Panc1 (cell line): ENCODE data around the gene SLC25A29.

Experiments
- CTCF ChIP-seq: fragments of 450-650 bp; IDR thresholded peaks from 2 replicates; pipeline ENCODE4 v1.5.1; 2017; ENCODE audit warnings: mild to moderate bottlenecking
- REST ChIP-seq, 2 experiments: IDR thresholded peaks; 2 replicates each; pipeline ENCODE4 v1.6.1; 2011 to 2012; ENCODE audit warnings: low read depth in 2 of 2, control low read depth in 1 of 2, low read length in 1 of 2, mild to moderate bottlenecking in 1 of 2, moderate library complexity in 1 of 2; ENCODE audit not compliant: insufficient read depth in 1 of 2

- TF ChIP-seq CTCF, result no peak
- TF ChIP-seq REST (IDR thresholded peaks at IDR 0.05; ENCODE audit: insufficient read depth in 1 of 2, low read depth in 2 of 2, low read length in 1 of 2), result no peak
These were observed 1.4 kb downstream of the SLC25A29 start for GRCh38 chr14:100304825-100305323.
